Pancreas (tissue), 10 donors: ENCODE measurements around the gene RGS7. TPM values are rescaled to one million over a fixed set of nuclear protein-coding genes. Genes with fewer than 3 reads are reported as not detected.

Experiments used
- ATAC-seq, 4 donors: fragments of 200-7000 bp; cut with Tn5 transposase; one replicate each; pipeline versions ENCODE4 v1.8.0 to v1.9.1; 2020; ENCODE audit warnings: mild to moderate bottlenecking in 4 of 4, moderate library complexity in 4 of 4
- DNase-seq, 6 donors: peaks; one replicate each; pipeline ENCODE4 v3.0.0-alpha.2; 2020
- FAIRE-seq: peaks from 2 replicates; lab custom pipeline; 2012; peaks lifted over from hg19 to GRCh38; lab: Jason Lieb, UNC
- H3K27ac ChIP-seq, 4 donors: fragments of 200-600 bp; sonication (generic); 1 replicate in 3 of 4; 2 replicates in 1 of 4; pipeline versions ENCODE4 v1.5.0 to v1.8.0; 2020
- H3K27me3 ChIP-seq, 4 donors: fragments of 200-600 bp; one replicate each; pipeline ENCODE4 v1.8.0; 2021
- H3K36me3 ChIP-seq, 3 donors: fragments of 200-600 bp; sonication (generic) in 1 of 3; one replicate each; pipeline versions ENCODE4 v1.5.0 to v1.8.0; 2020 to 2021
- H3K4me1 ChIP-seq, 3 donors: fragments of 200-600 bp; one replicate each; pipeline ENCODE4 v1.8.0; 2021
- H3K4me3 ChIP-seq, 4 donors: fragments of 200-600 bp; sonication (generic) in 2 of 4; one replicate each; pipeline versions ENCODE4 v1.5.0 to v1.8.0; 2020 to 2021
- H3K9me3 ChIP-seq, 4 donors: fragments of 200-600 bp; one replicate each; pipeline ENCODE4 v1.8.0; 2021
- WGBS, 2 donors: extraction: QIAGEN DNeasy Blood & Tissue Kit; methylation state at CpG; one replicate each; pipeline ENCODE4 v1.1.7; 2013; 5-methylcytosine and 5-hydroxymethylcytosine counted together
- intact Hi-C, 3 donors: fragments of 100-400 bp; cut with DNase I; formaldehyde crosslinking; loops; one replicate each; pipeline versions ENCODE4 v1.11.1 to v1.14.2; 2022
- polyA plus RNA-seq, 2 donors: library from polyadenylated mRNA; stranded (reverse); fragments of 200-250 nt; gene quantifications; one replicate each; pipeline ENCODE4 v1.2.3, GENCODE V29; 2013
- total RNA-seq, 6 donors: library from RNA; stranded (reverse); fragmentation: NEBNext Ultra II Directional in 4 of 6; extraction: Animal tissue kit (Norgen Biotek cat#: 25700) in 4 of 6; gene quantifications; one replicate each; pipeline versions ENCODE4 v1.2.1 to v1.2.4, GENCODE V29; 2021 to 2023
- TF ChIP-seq, protein P1 (sequence below), 4 donors: fragments of 200-600 bp; sonication (generic) in 3 of 4; IDR thresholded peaks; one replicate each; pipeline versions ENCODE4 v1.5.0 to v1.8.0; 2021; ENCODE audit warnings: antibody characterized with exemption in 4 of 4
- donor health status: healthy with polysubstance abuse.
- donor health status: DM: no; HTN: no; CAD: no; lungs with moderate emphysema.
- donor health status: DM: no; HTN: no; CAD: no.
- donor health status: control.
- donor health status: control.
- donor health status: Bipolar disorder and iron deficiency.
- donor health status: DM: yes; HTN: yes; CAD: no.
- donor health status: DM: no; HTN: no; CAD: no.
- donor health status: DM: no; HTN: no; CAD: no.
- donor health status: DM: yes; HTN: yes; CAD: no.

Gene RGS7
- total and polyA plus RNA-seq, 8 donors, result 0.08 to 4.2 (median 0.33) TPM

- no peak for FAIRE-seq
- no peak for ATAC-seq
- Histone ChIP-seq H3K27me3 (no peaks in the 10 kb centered on the region), H3K27ac (no peak overlapping the region), H3K36me3 (no peaks in the 10 kb centered on the region), H3K9me3 (no peaks in the 10 kb centered on the region), H3K4me3 (no peak overlapping the region), H3K4me1 (no peaks in the 10 kb centered on the region)
- TF ChIP-seq, protein P1, sequence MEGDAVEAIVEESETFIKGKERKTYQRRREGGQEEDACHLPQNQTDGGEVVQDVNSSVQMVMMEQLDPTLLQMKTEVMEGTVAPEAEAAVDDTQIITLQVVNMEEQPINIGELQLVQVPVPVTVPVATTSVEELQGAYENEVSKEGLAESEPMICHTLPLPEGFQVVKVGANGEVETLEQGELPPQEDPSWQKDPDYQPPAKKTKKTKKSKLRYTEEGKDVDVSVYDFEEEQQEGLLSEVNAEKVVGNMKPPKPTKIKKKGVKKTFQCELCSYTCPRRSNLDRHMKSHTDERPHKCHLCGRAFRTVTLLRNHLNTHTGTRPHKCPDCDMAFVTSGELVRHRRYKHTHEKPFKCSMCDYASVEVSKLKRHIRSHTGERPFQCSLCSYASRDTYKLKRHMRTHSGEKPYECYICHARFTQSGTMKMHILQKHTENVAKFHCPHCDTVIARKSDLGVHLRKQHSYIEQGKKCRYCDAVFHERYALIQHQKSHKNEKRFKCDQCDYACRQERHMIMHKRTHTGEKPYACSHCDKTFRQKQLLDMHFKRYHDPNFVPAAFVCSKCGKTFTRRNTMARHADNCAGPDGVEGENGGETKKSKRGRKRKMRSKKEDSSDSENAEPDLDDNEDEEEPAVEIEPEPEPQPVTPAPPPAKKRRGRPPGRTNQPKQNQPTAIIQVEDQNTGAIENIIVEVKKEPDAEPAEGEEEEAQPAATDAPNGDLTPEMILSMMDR (IDR thresholded peaks at IDR 0.05), result no peak
- intact Hi-C loops, result no loop called here
- no peak for DNase-seq
- WGBS, 2 donors, result 67 to 88% methylated on average over 2 of the region's 2 CpGs
Observed at GRCh38 chr1:240813720-240814119, 543.3 kb downstream of the RGS7 start.

DNA sequence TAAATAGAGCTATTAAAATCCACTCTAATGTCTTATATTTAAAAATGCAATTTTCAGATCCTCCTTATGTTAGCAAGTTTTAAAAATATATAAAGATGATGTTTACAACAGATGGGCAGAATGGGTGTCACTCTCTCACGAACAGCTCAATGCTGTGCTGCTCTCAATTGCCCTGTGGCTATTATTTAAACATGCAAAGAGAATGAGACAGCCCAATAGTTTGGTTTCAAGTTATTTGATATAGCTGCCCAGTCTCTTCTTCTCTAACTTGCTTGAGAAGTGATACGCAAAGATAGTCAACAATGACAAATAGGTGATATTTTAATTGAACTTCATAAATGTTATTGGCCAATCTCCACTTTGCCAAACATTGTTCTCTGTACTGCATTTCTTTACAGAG lies 545.7 kb downstream of the RGS7 start:
- 68 to 76% methylated on average over 2 of the region's 2 CpGs for WGBS, 2 donors

DNA sequence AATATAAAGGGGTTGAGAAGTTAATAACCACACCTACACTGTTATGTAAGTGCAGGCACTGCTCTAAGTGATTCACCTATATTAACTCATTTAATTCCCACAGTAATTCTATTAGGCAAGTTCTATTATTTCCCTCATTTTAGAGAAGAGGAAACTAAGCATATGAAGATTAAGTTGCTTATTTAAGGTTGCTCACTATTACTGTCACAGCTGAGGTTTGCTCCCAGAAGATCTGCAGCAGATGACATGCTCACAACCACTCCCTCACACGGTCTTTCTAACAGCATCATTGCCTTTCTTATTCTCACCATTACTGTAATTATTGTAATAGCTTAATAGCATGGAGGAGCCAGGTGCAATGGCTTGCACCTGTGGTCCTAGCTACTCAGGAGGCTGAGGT lies 548.6 kb downstream of the RGS7 start:
- 44 to 59% methylated on average over 1 of the region's 1 CpG for WGBS, 2 donors
- intact Hi-C loops, result no loop called here
- no peaks in the 10 kb centered on the region for H3K9me3 ChIP-seq
- FAIRE-seq, result no peak
- no peak overlapping the region for H3K27ac ChIP-seq
- H3K27me3 ChIP-seq, result no peaks in the 10 kb centered on the region
- no peak for DNase-seq
- no peaks in the 10 kb centered on the region for H3K36me3 ChIP-seq
- TF ChIP-seq, protein P1 (IDR thresholded peaks at IDR 0.05), result no peak
- no peak overlapping the region for H3K4me3 ChIP-seq
- no peak for ATAC-seq
- no peaks in the 10 kb centered on the region for H3K4me1 ChIP-seq

More for the DNA sequence above, 545.7 kb downstream of the RGS7 start:
- H3K27ac ChIP-seq, result no peak overlapping the region
- H3K4me1 ChIP-seq, result no peaks in the 10 kb centered on the region
- intact Hi-C loops, result no loop called here
- no peaks in the 10 kb centered on the region for H3K36me3 ChIP-seq
- ATAC-seq (no peak), FAIRE-seq (no peak), DNase-seq (no peak)
- TF ChIP-seq, protein P1 (IDR thresholded peaks at IDR 0.05), result no peak
- H3K9me3 ChIP-seq, result no peaks in the 10 kb centered on the region
- no peaks in the 10 kb centered on the region for H3K27me3 ChIP-seq
- H3K4me3 ChIP-seq, result no peak overlapping the region

DNA sequence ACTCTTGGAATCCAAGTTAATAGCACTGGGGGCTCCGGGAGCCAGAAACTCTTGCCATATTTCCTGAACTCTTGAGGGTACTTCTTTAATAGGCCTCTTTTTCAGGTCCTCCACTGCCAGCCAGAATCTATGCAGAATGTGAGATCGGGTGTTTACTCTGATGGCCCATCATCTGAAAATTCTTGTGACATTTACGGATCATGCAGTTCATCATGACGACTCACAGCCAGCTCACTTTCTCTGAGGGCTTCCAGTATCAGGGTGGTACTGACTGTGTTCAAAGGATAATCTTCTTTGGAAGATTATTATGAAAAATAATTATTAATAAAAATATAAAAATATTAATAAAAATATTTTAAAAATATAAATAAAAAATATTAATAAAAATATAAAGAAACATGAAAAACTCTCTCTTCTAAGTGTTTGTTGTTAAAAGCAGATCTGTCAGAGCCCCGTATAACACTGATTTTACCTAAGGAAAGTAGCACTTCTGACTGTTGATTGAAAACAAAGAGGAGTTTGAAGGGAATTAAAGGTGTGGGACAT lies 550.7 kb downstream of the RGS7 start:
- no peaks in the 10 kb centered on the region for H3K27me3 ChIP-seq
- TF ChIP-seq, protein P1 (IDR thresholded peaks at IDR 0.05), result no peak
- WGBS, 2 donors, result 68 to 78% methylated on average over 5 of the region's 5 CpGs
- intact Hi-C loops, result no loop called here
- H3K36me3 ChIP-seq, result no peaks in the 10 kb centered on the region
- ATAC-seq (no peak), FAIRE-seq (no peak), DNase-seq (no peak)
- no peak overlapping the region for H3K4me3 ChIP-seq
- no peaks in the 10 kb centered on the region for H3K4me1 ChIP-seq
- H3K27ac ChIP-seq, result no peak overlapping the region
- H3K9me3 ChIP-seq, result no peaks in the 10 kb centered on the region

DNA sequence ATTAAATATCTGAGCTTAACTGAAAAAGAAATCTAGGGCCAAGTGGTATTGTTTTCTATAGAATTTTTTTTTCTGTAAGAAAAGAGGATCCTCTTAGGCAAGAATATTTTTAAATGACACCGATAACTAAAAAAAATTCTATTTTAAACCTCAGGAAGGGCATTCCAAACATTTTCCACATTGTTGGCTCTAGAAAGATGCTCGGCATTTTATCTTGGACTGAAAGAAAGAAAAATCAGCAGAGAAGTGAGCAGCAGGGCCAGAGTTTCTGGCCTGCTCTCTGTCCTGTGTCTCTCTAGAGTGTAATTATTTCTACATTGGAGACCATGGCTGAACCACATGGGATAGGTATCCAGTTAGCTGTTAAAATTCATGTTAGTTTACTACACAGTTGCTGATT lies 552.5 kb downstream of the RGS7 start:
- WGBS, 2 donors, result 59 to 67% methylated on average over 2 of the region's 2 CpGs
- TF ChIP-seq, protein P1 (IDR thresholded peaks at IDR 0.05), result no peak
- Histone ChIP-seq H3K27ac (no peak overlapping the region), H3K27me3 (no peaks in the 10 kb centered on the region), H3K9me3 (no peaks in the 10 kb centered on the region), H3K36me3 (no peaks in the 10 kb centered on the region), H3K4me3 (no peak overlapping the region), H3K4me1 (no peaks in the 10 kb centered on the region)
- intact Hi-C loops, result no loop called here
- ATAC-seq (no peak), DNase-seq (no peak), FAIRE-seq (no peak)
